Kidney epithelial cell (primary cell): ENCODE measurements around the gene MBD3L5. TPM values are rescaled to one million over a fixed set of nuclear protein-coding genes. Genes with fewer than 3 reads are reported as not detected.

Experiments used
- DNase-seq: peaks from one replicate; pipeline ENCODE4 v3.0.0-alpha.2; 2010; ENCODE audit warnings: low read depth
- H3K27me3 ChIP-seq: 2 replicates; pipeline ENCODE4 v1.6.0; 2011; ENCODE audit warnings: low read length; ENCODE audit not compliant: control insufficient read depth, insufficient read depth
- H3K36me3 ChIP-seq: 2 replicates; pipeline ENCODE4 v1.5.1; 2011; ENCODE audit warnings: low read length; ENCODE audit not compliant: control insufficient read depth, insufficient read depth
- H3K4me3 ChIP-seq: 2 replicates; pipeline ENCODE4 v1.5.1; 2011; ENCODE audit warnings: low read depth, mild to moderate bottlenecking, control low read depth, low read length
- CTCF ChIP-seq: IDR thresholded peaks from 2 replicates; pipeline ENCODE4 v1.5.1; 2011; ENCODE audit warnings: mild to moderate bottlenecking, moderate library complexity, low read length, control low read depth, inconsistent platforms; ENCODE audit not compliant: insufficient read depth, poor library complexity, severe bottlenecking
- total RNA-seq: library from RNA; depleted of rRNA; stranded (reverse); fragments of >200 nt; gene quantifications from 2 replicates; pipeline ENCODE4 v1.2.3, GENCODE V29; 2015

Gene MBD3L5
- total RNA-seq, 1 donor from 2014 or later = not detected

DNA sequence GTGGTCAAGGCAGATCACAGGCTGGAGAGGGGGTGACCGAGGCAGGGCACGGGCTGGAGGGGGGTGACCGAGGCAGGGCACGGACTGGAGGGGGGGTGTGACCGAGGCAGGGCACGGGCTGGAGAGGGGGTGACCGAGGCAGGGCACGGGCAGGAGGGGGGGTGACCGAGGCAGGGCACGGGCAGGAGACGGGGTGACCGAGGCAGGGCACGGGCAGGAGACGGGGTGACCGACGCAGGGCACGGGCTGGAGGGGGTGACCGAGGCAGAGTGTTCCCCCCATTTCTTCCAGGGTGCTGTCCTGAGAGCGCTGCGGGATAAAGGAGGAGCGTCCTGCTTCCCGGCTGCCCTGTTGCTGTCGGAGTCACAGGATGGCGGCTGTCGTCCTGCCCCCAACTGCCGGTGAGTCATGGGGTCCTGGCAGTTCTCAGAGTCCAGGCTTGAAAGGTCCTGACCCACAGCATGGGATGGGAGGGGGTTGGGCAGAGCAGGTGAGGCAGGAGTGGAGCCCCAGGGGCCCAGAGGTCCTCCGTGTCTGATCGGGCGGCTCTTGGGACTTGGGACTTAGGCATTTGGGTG, 44.4 kb downstream of the MBD3L5 start:
- no peak overlapping the region for H3K4me3 ChIP-seq
- H3K36me3 ChIP-seq = peaks cover 8% of the 10 kb centered on the region
- no peaks in the 10 kb centered on the region for H3K27me3 ChIP-seq
- TF ChIP-seq CTCF = no peak
- no peak for DNase-seq

GRCh38 chr19:7076151-7076550, 45.8 kb downstream of the MBD3L5 start:
- TF ChIP-seq CTCF = no peak
- H3K4me3 ChIP-seq = no peak overlapping the region
- DNase-seq = no peak
- no peaks in the 10 kb centered on the region for H3K27me3 ChIP-seq
- peaks cover 9% of the 10 kb centered on the region for H3K36me3 ChIP-seq

DNA sequence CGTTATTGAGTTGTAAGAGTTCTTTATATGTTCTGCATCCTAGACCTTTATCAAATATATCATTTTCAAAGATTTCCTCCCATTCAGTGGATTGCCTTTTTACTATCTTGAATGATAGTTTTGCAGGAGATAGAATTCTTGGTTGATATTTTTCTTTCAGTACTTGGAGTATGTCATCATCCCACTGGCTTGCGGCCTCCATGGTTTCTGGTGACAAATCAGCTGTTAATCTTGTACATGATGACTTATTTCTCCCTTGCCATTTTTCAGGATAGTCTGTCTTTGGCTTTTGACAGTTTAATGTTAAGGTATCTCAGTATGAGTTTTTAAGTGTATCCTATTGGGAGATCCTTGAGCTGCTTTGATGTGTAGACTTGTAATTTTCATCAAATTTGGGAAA, 47.6 kb downstream of the MBD3L5 start:
- Histone ChIP-seq H3K36me3 (peaks cover 10% of the 10 kb centered on the region), H3K27me3 (no peaks in the 10 kb centered on the region), H3K4me3 (no peak overlapping the region)
- TF ChIP-seq CTCF = no peak
- no peak for DNase-seq

Other genes with a start within 250 kb of the MBD3L5 start
- not detected in 2 replicates for gene ADGRE1, start 143.0 kb upstream of the MBD3L5 start, total RNA-seq
- not detected in 2 replicates for gene MBD3L2B, start 9.1 kb upstream of the MBD3L5 start, total RNA-seq
- gene MBD3L4, start 9.6 kb downstream of the MBD3L5 start, total RNA-seq = not detected in 2 replicates
- gene MBD3L2, start 18.7 kb downstream of the MBD3L5 start, total RNA-seq = not detected in 2 replicates
- gene MBD3L3, start 28.1 kb downstream of the MBD3L5 start, total RNA-seq = not detected in 2 replicates
- gene ZNF557, start 39.1 kb downstream of the MBD3L5 start, total RNA-seq = 10.1 and 10.9 TPM in 2 replicates